Umbilical cord (tissue), 2 donors: ENCODE measurements around the gene FAM219A. TPM values are rescaled to one million over a fixed set of nuclear protein-coding genes. Genes with fewer than 3 reads are reported as not detected.
A peak's percentile ranks its signal among the peaks of the same experiment; 100 is the strongest.
"Not testable (repeated sequence)": the region's sequence is repeated elsewhere in the genome, so short reads cannot be mapped to it uniquely, and the experiment has no call there.

ENCODE experiments used
- DNase-seq: peaks from one replicate; pipeline ENCODE4 v3.0.0-alpha.2; 2015; ENCODE audit warnings: low spot score
- total RNA-seq: library from RNA; depleted of rRNA; stranded (reverse); fragments of >200 nt; gene quantifications from one replicate; pipeline ENCODE4 v1.2.3, GENCODE V29; 2014; ENCODE audit warnings: low replicate concordance; ENCODE audit not compliant: insufficient read depth

Gene FAM219A
- total RNA-seq, 1 donor from 2014 or later = 6.3 TPM

DNA sequence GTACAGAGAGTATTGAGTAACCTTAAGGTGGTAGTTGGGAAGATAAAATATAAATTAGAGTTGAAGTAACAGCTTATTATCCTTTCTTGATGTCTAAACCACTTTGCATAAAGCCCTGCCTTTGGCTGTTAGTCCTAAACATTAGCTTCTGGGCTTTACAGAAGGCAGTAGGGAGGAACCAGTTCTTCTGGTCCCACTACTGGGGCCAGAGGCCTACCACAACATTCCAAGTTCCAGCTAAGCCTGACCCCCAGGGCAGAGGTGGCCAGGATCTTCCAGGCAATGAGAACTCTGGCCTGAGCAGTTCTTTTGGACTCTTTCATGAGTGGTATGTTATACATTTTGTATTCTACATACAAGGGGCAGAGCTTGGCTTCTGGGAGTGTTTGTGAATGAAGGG lies 26.3 kb upstream of the FAM219A start:
- no peak for DNase-seq

DNA sequence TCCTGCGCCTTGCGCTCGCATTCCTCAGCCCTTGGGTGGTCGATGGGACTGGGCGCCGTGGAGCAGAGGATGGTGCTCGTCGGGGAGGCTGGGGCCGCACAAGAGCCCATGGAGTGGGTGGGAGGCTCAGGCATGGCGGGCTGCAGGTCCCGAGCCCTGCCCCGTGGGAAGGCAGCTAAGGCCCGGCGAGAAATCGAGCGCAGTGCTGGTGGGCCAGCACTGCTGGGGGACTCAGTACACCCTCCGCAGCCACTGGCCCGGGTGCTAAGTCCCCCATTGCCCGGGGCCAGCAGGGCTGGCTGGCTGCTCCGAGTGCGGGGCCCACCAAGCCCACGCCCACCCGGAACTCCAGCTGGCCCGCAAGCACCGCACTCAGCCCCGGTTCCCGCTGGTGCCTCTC lies 24.4 kb upstream of the FAM219A start:
- not testable (repeated sequence) for DNase-seq

DNA sequence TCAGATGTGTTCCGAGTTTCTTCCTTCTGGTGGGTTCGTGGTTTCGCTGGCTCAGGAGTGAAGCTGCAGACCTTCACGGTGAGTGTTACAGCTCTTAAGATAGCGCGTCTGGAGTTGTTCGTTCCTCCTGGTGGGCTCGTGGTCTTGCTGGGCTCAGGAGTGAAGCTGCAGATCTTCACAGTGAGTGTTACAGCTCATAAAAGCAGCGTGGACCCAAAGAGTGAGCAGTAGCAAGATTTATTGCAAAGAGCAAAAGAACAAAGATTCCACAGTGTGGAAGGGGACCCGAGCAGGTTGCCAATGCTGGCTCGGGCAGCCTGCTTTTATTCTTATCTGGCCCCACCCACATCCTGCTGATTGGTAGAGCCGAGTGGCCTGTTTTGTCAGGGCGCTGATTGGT lies 23.2 kb upstream of the FAM219A start:
- DNase-seq = not testable (repeated sequence)

- DNase-seq = no peak
Observed at GRCh38 chr9:34479431-34479866, 21.1 kb upstream of the FAM219A start.

DNA sequence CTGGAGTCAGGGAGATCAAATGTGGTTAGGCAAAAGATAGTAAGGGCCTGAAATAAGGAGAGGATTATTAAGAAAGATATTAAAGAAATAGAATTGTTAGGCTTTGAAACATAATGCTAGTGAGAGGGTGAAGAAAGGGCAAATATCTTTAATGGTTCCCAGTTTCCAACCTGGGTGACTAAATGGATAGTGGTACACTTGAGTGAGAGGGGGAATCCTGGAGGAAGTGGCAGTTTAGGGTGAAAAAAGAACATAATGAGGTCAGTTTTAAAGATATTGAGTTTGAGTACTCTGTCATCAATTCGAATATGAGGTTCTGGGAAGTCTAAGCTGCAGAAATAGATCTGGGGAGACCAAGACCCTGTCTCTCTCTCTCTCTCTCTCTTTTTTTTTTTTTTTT lies 19.2 kb upstream of the FAM219A start:
- no peak for DNase-seq

DNA sequence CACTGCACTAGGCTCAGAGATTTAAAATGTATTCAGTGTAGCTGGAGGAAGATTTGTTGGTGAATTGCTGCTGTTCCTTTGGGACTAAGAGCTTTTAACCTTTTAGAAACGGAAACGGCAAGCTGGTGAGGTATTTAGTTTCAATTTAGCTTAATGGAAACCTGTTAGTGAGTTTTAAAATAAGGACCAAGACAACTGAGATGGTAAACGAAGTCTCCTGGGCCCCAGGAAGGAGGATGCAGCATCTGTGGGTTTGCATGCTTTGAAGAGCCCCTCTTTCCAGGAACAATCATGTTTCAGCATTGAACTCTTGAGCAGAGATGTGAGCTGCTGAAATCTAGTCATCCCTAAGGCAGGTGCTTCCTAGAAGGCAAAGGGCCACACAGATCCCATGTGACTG lies 16.7 kb upstream of the FAM219A start:
- no peak for DNase-seq

GRCh38 chr9:34465468-34465867 lies 7.1 kb upstream of the FAM219A start:
- DNase-seq = no peak

DNA sequence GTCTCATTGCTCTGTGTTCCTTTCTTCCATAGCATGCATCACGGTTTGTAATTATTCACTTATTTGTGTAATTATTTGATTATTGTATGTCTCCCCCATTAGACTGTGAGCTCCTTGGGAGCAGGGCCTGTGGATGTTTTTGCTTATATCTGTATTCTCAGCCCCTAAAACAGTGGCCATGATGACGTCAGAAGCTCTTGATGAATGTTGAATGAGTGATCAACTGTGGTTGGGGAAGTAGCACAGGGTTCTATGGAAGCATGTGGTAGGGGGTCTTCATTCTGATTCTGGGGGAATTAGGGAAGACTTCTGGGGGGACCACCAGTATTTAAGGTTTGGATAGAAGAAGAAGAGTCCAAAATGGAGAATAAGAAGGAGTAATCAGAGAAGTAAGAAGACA lies 6.2 kb upstream of the FAM219A start:
- DNase-seq = no peak

DNA sequence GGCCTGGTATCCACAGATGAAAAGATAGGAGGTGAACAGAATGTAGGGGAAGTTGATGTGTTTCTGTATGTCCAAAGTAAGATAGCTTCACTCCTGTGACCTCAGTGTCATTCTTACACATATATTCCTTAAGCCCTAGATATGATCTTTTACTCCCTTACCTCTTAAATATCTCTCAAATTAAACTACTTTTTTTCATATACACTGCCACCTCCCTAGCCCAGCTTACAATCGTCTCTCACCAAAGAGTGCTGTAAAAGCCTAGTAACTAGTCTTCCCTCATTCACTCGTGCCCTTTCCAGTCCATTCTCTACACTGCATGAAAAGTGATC lies 5.5 kb upstream of the FAM219A start:
- no peak for DNase-seq

GRCh38 chr9:34463098-34463900 lies 4.9 kb upstream of the FAM219A start:
- DNase-seq = no peak

- no peak for DNase-seq
Observed at GRCh38 chr9:34459941-34460340, 1.6 kb upstream of the FAM219A start.

- DNase-seq = no peak
Observed at GRCh38 chr9:34459356-34459755, 986 bp upstream of the FAM219A start.

DNA sequence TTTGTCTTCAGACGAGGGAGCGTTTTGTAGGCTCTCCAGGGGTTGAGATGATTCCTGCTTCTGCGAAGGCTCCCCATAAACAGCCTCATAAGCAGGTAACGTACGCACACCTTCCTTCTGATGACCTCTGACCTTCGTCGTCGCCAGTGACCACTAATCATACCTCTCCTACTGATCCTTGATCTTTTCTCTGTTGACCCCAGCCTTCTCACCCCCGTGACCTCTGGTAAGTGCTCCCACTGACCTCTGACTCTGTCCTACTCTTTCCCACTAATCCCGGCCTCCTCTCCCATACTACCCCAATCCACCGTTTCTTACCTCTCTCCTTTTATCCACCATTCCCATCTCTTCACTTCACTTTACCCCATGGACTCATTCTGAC lies 580 bp upstream of the FAM219A start:
- no peak for DNase-seq

- DNase-seq = peak; percentile 82
Observed at GRCh38 chr9:34457266-34458012, 931 bp downstream of the FAM219A start.

DNA sequence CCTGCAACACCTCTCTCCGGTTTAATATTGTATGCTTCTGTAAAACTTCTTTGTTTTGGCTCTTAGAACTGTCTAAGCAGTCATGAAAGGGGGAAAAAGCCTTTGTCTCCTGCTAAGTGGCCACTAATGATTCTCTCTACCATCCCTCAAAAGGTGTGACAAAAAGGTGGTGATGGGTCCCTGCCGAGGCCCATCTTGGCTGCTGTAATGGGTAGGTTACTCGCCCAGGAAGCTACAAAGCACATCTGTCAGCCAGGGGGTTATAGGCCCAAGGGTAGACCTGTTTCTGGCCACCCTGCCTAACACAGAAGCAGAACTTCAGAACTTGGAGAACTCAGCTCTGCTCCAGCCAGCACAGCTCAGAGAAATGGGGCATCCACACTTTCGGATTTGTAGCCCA lies 1.6 kb downstream of the FAM219A start:
- no peak for DNase-seq

DNA sequence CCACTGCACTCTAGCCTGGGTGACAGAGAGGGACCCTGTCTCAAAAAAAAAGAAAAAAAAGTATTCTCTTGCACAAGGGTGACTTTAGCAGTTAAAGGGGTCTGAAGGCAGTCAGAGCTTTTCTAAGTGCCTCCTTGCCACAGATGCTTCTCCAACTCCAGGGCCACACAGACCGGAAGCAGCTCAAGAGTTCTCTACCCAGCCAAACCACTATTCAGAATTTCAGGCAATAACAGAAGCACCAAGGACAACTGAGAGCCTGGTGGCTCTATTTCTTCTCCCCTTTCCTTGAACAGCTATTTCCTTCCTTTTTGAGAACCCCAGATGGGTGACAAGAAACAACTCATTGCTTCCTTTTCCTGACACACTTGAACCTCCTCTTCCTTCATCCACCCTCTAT lies 2.2 kb downstream of the FAM219A start:
- DNase-seq = no peak

DNA sequence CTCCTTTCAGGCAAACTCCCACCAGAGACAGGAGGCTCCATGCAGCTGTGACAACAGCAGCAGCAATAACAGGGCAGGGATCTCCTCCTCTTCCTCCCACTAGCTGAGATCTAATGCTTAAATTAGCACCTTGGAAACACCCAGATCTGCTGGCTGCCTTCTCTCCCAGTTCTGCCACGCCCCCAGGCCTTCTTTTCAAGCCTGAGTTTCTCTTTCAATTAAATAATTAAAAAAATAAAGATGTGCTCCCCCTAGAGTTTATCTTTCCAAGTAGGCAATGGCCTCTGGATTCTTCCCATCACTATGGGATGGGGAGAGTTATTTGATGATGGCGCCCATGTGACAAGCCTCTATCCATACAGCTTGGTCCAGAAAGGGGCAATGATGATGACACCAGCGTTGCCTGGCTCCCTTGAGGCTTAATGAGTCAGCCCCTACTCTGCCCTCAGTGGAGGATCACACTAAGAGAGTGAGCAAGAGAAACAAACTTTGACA lies 3.8 kb downstream of the FAM219A start:
- no peak for DNase-seq

GRCh38 chr9:34452568-34452967 lies 5.8 kb downstream of the FAM219A start:
- no peak for DNase-seq

DNA sequence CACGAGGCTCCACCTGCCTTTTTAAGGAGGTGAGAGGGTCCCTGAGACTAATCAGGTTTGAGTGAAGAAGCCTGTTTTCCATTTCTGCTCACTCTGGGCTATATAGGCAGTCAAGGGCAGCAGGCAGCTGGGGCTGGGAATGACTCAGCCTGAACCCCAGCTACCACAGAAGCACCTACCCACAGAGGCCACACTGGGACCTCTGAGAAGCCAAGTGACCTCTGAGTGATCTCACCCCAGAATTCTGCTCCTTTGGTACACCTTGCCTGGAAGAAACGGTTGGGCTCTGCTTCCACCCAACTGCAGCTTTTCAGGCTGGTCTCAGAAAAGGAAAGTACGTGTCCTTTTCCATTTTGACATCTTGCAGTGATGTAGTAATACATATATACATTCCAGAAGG lies 6.8 kb downstream of the FAM219A start:
- no peak for DNase-seq

- DNase-seq = no peak
Observed at GRCh38 chr9:34451135-34451534, 7.2 kb downstream of the FAM219A start.

- no peak for DNase-seq
Observed at GRCh38 chr9:34450644-34451043, 7.7 kb downstream of the FAM219A start.

DNA sequence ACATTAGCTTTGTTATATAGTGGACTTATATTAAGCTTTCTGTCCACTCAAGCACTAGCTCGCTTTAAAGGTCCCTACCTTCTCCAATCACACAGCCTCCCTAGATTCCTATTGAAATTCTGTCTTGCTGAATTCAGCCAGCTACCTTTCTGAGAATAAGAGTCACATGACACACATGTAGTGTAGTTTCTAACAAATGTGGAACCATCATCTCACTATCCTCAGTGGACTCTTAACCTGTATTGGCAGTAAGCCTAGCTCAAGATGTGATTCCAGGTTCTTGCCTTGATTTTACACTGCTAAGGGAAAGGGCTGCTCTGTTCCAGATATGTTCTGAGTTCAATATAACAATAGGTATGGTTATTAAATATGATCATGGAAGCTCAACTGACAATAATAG lies 11.4 kb downstream of the FAM219A start:
- no peak for DNase-seq

GRCh38 chr9:34446468-34446891 lies 11.9 kb downstream of the FAM219A start:
- no peak for DNase-seq
